Stimulated activated CD8-positive, alpha-beta memory T cell treated with anti-CD3 and anti-CD28 coated beads, Interleukin-2, amount 100 ng/mL, for 1 hour (primary cell): ENCODE results near the gene HNRNPF.
A peak's percentile ranks its signal among the peaks of the same experiment; 100 is the strongest.
"Not testable (repeated sequence)": the region's sequence is repeated elsewhere in the genome, so short reads cannot be mapped to it uniquely, and the experiment has no call there.

ENCODE experiments used
- DNase-seq, 2 donors: peaks; one replicate each; pipeline ENCODE4 v3.0.0-alpha.2; 2020; ENCODE audit warnings: low read depth in 2 of 2

Gene HNRNPF

DNA sequence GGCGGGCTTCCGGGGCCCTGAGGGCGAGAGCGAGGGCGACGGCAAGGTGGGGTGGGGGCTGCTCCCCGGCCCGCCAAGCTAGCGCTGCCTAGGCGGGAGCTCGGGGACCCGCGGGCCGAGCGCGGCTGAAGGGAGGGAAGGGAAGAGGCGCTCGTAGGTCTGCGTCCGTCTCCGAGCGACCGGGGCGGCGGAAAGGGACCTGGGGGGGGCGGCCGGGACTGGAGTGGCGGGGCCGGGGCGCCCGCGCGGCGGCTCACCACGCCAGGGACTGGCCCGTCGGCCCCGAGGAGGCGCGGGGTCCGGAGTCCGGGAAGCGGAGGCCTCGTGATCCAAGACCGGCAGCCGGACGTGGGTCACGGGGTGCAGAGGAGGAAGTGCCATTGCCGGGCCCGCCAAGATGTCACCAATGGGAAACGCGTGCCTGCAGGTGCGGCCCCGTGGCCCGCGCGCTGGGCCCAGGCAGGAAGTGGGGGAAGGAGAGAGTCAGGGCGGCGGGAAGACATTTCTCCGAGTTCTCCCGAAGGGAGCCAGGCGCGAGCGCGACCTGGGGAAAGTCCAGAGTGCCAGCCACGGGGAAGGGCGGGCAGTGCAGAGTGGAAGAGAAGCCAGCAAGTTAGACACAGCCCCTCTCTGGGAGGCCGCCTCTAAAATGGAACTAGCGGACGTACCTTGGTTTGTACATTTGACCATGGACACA is 11.9 kb downstream of the HNRNPF start:
- DNase-seq, result peak in 1 of 2 donors; percentile 49

DNA sequence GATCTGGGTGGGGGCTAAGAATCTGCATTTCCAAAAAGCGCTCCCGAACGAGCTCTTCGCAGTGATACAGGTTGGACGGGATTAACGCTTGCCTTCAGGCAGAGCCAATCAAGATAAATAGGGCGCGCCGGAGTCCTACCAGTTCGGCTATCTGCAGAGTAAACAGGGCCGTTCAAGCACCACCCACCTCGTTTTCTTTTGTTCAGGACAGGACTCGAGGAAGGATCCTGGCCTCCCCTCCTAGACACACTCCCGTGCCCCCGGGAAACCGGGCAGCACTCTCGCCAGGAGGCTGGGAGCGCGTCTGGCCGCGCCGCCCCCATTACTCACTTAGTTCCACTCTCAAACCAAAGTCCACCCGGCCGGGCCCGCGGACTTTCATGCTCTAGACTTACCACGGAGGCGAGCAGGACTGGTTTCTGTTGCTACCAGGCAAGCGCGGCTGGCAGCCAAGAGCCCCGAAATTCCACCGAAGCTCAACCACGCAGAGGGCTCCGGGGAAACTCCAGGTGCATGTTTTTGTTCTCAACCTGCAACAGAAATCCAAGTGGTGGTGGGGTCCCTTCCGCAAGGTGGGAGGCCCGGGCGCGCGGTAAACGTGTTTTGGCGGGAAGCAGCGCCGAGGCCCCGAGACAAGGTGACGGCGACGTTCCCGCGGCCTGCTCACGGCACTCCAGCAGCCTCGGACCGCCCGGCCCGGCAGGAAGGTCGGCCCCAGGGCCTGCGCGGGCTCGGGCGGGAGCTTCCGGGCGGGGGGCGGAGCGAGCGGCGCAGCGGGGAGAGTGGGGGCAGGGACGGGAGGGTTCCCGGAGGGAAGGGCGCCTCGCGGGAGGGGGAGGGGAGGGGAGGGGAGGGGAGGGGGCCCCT is 12.7 kb downstream of the HNRNPF start:
- peak in 1 of 2 donors; percentile 47 for DNase-seq

- no peak for DNase-seq
Measured at GRCh38 chr10:43395571-43396060, 13.4 kb downstream of the HNRNPF start.

GRCh38 chr10:43394868-43395267 is 14.1 kb downstream of the HNRNPF start:
- DNase-seq, result no peak

GRCh38 chr10:43393606-43394360 is 15.2 kb downstream of the HNRNPF start:
- no peak for DNase-seq

DNA sequence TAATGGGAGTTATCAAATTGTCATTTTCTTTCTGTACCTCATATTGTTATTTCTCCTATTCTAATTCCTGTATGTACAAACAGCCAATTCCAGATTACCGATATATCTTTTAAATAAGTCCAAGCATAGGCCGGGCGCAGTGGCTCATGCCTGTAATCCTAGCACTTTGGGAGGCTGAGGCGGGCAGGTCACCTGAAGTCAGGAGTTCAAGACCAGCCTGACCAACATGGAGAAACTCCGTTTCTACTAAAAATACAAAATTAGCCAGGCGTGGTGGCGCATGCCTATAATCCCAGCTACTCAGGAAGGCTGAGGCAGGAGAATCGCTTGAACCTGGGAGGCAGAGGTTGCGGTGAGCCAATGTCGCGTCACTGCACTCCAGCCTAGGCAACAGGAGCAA is 15.8 kb downstream of the HNRNPF start:
- DNase-seq, result not testable (repeated sequence)

- DNase-seq, result no peak
Measured at GRCh38 chr10:43392748-43393147, 16.2 kb downstream of the HNRNPF start.

DNA sequence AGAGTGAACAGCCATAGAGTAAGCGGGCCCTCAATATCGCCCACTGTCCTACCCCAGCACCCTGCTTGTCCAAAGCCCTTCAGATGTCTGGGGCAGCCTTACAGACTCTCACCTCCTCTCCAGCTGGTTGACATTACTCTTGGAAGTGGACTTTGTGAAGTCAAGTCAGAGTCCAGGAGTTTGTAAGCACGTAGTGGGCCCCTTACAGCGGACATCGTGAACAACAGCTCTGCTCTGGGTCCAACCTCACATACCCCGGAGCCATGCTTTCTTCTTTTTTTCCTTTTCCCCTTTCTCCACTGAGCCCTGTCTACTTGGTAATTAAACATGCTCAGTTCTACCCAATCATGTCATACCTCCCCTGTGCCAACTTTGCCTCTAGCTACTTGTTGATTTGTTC is 17.5 kb downstream of the HNRNPF start:
- DNase-seq, result no peak

DNA sequence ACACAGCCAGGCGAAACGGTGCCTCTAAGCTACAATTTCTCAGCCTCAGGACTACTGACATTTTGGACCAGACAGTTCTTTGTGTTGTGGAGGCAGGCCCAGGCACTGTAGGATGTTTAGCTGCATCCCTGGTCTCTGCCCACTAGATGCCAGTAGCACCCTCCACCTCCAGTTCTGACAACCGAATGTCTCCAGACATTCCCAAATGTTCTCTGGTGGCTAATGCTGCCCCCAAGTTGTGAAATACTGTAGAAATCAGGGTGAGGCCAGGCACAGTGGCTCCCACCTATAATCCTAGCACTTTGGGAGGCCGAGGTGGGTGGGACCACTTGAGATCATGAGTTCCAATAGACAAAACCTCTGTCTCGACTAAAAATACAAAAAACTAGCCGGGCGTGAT is 18.2 kb downstream of the HNRNPF start:
- DNase-seq, result no peak

GRCh38 chr10:43390333-43390732 is 18.7 kb downstream of the HNRNPF start:
- DNase-seq, result no peak

DNA sequence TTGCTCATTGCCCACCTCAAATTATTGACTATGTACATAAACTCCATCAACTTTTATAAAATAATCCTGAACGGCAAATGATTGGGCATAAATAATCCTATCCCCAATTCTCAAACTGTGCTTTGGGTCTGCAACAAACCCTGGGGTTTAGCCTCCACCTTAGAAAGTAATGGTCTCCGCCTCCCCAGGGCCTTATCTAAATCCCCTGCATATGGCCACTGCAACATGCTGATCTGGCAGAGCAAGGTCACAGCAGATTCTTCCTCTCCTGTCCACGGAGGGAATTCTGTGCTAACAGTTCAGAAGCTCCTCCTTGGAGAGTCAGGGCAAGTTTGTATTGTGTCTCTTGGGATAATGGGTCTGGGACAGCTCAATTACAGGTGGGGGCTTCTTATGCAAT is 19.1 kb downstream of the HNRNPF start:
- DNase-seq, result no peak

GRCh38 chr10:43387678-43388032 is 21.3 kb downstream of the HNRNPF start:
- DNase-seq, result no peak

- DNase-seq, result no peak
Measured at GRCh38 chr10:43386981-43387677, 21.9 kb downstream of the HNRNPF start.

GRCh38 chr10:43386549-43386948 is 22.4 kb downstream of the HNRNPF start:
- no peak for DNase-seq

DNA sequence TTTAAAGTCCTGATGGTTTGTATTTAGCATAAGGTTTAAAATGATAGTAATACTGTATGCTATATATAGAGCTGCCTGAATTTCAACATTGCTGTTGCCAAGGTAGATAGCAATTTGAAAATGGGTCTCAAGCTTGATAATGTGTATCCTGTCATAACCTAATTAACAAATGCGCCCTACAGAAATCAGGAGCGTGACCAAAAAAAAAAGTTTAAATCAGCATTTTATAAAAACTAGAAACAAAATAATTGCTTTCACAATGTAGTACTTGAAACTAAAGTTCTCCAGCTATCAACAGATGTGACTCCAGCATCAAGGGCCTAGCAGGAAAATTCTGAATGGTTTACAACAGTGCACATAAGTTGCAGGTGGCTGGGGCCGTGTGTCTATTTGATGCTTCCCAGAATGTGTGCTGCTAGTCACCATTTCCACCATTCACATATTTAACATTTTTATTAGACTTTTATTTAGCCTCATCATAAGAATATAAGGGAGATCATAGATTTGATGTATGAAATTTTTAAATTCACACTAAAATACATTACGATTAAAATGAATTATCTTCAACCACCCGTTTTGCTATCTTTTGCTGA is 23.5 kb downstream of the HNRNPF start:
- DNase-seq, result no peak

DNA sequence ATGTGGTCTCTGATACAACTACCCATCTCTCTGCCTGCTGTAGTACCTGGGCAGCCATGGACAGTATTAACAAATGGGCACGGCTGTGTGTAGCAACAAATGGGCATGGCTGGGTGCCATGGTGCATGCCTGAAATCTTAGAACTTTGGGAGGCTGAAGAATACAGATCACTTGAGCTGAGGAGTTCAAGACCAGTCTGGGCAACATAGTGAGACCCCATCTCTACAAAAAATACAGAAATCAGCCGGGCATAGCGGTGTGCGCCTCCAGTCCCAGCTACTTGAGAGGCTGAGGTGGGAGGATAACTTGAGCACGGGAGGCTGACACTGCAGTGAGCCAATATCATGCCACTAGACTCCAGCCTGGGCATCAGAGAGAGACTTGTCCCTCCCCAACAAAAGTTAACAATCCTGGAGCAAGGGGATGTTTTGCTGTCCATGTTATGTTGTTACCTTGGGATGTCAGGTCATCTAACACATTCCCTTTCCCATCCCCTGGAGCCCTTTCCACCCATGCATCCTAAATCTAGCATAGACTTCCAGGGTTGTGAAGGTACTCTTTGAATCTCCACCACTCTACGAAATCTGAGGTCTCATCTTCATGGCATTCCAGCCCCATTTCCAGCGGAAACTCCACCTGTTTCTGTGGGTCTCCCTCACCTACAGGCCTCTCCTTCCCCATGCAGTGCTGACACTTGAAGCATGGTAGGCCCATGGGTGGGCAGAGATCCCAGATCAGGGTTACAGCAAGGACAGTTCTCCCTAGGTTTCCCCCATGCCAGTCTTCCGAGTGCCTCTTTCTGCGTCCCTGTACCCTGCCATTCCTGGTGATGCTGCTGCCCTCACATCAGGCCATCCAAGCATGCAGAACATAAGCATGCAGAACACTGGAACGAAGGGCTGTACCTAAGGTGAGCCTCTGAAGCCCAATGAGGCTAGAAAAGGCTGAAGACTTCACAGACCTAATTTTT is 24.4 kb downstream of the HNRNPF start:
- DNase-seq, result no peak

DNA sequence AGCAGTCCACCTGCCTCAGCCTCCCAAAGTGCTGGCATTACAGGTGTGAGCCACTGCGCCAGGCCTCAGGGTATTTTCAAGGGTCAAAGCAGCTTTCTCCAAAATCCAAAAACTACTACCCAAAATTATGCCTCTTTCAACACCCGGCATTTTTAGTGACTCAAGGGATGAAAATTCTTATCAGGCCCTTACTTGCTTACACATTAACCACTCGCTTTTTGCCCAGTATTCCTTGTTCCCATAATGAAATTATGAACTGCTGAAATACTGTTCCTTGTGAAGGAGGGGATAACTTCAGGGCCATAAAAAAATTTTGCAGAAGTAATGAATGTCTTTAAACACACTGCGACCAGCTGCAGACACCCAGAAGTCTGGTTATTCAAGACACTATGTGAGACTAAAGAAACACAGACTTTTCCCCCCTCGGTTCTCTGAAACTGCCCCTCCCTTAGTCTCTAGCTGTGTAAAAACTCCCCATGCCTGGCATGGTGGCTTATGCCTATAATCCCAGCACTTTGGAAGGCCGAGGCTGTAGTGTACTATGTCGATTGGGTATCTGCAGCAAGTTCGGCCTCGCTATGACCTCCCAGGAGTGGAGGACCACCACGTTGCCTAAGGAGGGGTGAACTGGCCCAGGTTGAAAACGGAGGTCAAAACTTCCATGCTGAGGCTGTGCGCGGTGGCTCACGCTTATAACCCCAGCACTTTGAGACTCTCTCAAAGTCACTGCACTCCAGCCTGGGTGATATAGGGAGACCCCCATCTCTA is 25.6 kb downstream of the HNRNPF start:
- no peak for DNase-seq

DNA sequence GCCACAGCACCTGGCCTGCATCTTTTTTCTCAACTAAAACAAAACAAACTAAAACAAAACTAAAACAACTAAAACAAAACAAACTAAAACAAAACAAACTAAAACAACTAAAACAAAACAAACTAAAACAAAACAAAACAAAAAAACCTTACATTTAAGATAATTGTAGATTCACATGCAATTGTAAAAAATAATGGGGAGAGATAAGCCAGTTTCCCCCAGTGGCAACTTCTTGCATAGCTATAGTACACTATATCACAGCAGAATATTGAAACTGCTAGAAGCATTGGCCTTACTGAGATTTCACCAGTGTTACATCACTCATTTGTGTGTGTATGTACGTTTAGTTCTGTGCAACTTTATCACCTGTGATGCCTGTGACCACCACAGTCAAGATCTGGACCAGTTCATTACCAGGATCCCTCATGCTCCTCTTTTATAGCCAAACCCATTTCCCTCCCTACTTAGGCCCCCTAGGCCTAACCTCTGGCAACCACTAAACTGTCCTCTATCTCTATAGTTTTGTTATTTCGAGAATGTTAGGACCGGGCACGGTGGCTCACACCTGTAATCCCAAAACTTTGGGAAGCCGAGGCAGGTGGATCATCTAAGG is 28.3 kb downstream of the HNRNPF start:
- DNase-seq, result no peak

DNA sequence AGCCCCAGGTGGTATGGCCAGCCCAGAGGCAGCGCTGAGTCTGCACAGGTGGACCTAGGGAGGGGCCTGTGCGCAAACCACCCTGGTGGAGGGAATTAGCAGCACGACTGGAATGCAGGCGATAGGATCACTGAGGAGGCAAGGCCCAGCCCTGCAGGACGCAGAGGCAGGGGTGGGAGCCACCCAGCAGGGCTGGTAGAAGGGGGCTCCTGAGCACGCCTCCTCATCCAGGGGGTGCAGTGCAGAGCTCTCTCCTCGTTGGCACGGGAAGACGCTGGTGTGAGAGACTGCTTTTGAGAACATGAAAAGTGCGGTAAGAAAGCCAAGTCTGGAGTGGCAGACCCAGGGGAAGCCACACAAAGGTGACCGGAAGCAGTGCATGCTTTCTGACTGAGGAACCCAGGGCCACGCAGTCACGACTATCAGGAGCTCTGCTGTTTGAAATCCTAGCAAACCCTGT is 31.5 kb downstream of the HNRNPF start:
- no peak for DNase-seq
